H1 (cell line): ENCODE data around the gene NCSTN.

Source experiments
- MAFK ChIP-seq: IDR thresholded peaks from 2 replicates; pipeline ENCODE4 v1.6.1; 2012; ENCODE audit warnings: low read depth, mild to moderate bottlenecking, improper control_type of control experiment, low read length
- POLR2A ChIP-seq, 2 experiments: IDR thresholded peaks; 1 replicate in 1 of 2; 2 replicates in 1 of 2; pipeline ENCODE4 v1.6.1; 2011; ENCODE audit warnings: low read depth in 2 of 2, low read length in 2 of 2, mild to moderate bottlenecking in 2 of 2; ENCODE audit errors: control extremely low read depth in 1 of 2
- POLR2AphosphoS5 ChIP-seq: IDR thresholded peaks from 2 replicates; pipeline ENCODE4 v1.6.1; 2011; ENCODE audit warnings: low read depth, low read length
- POU5F1 ChIP-seq: IDR thresholded peaks from 2 replicates; pipeline ENCODE4 v1.6.1; 2011; ENCODE audit warnings: low read depth, mild to moderate bottlenecking, low read length, moderate library complexity
- RXRA ChIP-seq: IDR thresholded peaks from 2 replicates; pipeline ENCODE4 v1.6.1; 2011; ENCODE audit warnings: low read depth, mild to moderate bottlenecking, low read length, moderate library complexity; ENCODE audit not compliant: insufficient read depth

- TF ChIP-seq MAFK (no peak), RXRA (no peak), POLR2AphosphoS5 (no peak), POLR2A (IDR thresholded peaks at IDR 0.05; ENCODE audit: control extremely low read depth in 1 of 2, low read depth in 2 of 2, low read length in 2 of 2) (no peak), POU5F1 (no peak)
Observed at GRCh38 chr1:160373696-160374095, 30.5 kb downstream of the NCSTN start.
